HG03565 (cell line): ENCODE measurements around the gene CEMIP.

ENCODE experiments used
- ATAC-seq: cut with Tn5 transposase; IDR thresholded peaks from one replicate; pipeline ENCODE4 v1.9.1; 2021; ENCODE audit warnings: mild to moderate bottlenecking, moderate library complexity; ENCODE audit not compliant: unreplicated experiment

Gene CEMIP

GRCh38 chr15:80846031-80846815 is 67.1 kb downstream of the CEMIP start:
- ATAC-seq = no peak

- no peak for ATAC-seq
Observed at GRCh38 chr15:80849308-80849707, 70.1 kb downstream of the CEMIP start.

GRCh38 chr15:80850941-80851451 is 71.8 kb downstream of the CEMIP start:
- no peak for ATAC-seq

DNA sequence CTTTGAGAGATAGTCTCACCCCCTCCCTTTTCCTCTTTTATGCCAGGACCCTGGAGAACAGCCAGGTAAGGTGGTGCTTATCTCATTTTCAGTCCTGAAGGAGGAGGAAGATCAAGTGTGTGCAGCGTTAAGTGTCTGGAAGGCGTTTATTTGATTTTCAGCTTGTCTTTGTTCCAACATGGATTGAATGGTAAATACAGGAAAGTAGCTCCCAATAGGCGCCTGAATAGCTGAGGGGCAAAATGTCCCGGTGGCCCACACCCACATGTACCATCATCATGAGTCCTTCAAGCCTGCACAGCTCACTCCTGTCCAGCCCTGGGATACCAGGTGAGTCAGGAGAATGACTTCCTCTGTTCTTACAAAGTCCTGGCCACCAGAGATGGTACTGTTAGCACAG is 73.5 kb downstream of the CEMIP start:
- no peak for ATAC-seq

- ATAC-seq = no peak
Observed at GRCh38 chr15:80854104-80854503, 74.9 kb downstream of the CEMIP start.

GRCh38 chr15:80855206-80855605 is 76.0 kb downstream of the CEMIP start:
- no peak for ATAC-seq

DNA sequence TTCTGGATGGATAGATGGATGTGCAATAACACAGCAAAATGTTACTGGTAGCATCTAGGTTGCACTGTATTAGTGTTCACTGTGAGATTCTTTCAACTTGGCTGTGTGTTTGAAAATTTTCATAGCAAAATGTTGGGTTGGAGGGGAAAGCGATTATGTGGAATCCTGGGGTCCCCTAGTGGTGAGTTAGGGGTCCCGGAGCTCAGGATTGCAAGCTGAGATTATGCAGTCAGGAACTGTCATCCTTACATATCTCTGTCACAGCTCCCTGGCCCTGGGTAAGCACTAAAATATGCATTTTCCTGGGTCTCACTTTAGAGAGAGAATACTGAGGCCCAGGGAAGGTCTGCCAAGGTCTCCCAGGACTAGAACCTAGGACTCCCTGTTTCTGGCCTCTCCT is 77.2 kb downstream of the CEMIP start:
- no peak for ATAC-seq

- ATAC-seq = no peak
Observed at GRCh38 chr15:80856809-80857377, 77.7 kb downstream of the CEMIP start.

GRCh38 chr15:80861731-80862170 is 82.6 kb downstream of the CEMIP start:
- no peak for ATAC-seq

DNA sequence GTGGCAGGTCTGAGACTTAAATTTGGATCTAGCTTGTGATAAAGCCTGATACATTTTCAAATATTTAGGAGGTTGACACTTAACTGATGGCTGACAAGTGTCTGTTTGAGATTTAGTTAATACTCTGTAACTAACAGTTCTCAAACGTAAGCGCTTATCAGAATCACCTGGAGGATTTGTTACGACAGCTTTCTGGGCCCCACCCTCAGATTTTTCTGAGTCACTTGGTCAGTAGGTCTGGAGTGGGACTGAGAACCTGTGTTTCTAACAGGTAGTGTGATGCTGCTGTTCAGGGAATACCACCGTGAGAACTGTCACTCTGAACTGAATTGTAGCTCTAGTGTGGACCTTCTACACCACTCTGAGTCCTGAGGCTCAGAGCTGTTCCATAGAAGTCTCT is 85.5 kb downstream of the CEMIP start:
- ATAC-seq = no peak

GRCh38 chr15:80866936-80867335 is 87.8 kb downstream of the CEMIP start:
- no peak for ATAC-seq

DNA sequence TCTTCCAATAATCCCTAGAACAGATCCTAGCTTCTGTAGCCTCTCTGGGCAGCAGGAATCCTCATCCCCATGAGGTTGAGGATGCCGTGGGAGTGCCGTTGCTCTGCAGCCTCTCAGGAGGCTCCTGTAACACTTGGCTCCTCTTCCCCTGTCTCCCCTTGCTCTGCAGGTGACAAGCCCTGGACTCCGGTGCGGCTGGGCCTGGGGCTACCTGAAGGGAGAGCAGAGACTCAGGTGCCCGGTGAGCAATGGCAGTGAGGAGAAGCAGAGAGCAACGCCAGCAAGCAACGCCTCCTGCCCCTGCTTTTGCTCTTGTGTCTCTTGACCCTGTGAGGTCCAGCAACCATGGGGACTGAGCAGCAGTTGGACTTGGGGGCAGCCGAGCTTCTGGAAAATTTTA is 91.2 kb downstream of the CEMIP start:
- no peak for ATAC-seq

DNA sequence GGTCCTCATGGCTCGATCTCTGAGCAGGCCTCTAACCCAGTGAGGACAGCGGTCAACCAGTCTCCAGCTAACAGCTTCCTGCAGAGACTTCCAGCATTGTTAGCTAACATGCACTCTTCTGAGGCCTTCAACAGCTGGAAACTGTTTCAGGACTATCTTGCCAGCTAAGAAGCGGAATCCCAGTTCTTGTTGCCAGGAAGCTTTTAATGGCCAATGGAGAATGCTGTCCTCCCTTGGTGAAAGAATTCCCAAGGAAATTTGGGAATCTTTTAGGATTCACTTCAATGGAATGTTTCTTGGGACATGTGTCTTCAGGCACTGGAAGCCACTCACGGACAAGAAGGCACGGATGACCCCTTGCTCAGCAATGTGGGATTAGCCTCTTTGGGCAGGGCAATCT is 91.7 kb downstream of the CEMIP start:
- no peak for ATAC-seq

GRCh38 chr15:80871858-80872257 is 92.7 kb downstream of the CEMIP start:
- no peak for ATAC-seq

- ATAC-seq = no peak
Observed at GRCh38 chr15:80873366-80873952, 94.3 kb downstream of the CEMIP start.

DNA sequence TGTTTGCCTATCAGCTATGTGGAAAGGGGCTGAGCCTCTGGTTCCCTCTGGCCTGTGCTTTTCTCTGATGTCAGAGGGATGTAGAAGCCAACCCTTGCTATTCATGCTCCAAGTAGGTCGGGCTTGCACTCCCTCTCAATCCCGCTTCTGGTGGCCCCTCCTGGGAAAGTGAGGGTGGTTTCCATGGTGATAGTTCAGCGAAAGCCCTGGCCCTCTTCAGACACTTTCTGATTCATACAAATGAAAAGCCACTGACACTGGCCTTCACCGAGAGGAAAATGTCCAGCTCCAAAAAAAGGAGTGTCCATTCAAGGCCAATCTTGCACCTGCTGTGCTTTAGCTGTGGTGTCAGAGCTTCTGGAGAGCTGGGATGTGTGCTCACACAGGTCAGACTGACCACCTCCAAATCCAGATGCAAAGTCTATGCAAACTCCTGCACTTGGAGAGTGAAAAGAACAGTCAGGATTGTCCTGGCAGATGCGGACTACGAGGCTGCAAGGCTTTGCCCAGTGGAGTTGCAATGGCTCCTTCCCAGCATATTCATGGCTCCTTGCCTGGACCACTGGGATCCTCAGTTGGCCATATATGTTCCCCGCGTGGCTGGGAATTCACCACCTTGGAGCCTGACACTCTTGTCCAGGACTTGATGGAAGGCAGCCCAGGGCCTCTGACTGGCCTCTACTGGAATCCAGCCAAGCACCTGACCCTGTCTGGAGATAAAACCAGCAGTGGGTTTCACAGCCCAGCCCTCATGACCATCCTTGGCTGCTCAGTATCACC is 96.6 kb downstream of the CEMIP start:
- no peak for ATAC-seq

DNA sequence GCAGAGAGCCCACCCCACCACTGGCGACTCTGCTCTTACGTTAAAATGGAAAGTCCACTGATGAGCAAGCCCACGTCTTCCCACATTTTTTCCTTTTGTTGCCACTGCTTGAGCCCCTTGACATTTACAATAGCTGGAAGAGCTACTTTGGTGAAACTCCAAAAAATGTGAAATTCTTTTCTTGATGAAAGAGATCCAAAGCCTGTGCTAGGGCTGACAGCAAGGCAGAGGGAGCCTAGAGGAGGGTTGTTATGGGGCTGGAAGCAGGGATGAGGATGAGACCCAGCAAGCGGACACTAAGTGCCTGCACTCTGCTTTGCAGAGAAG is 97.1 kb downstream of the CEMIP start:
- ATAC-seq = no peak

DNA sequence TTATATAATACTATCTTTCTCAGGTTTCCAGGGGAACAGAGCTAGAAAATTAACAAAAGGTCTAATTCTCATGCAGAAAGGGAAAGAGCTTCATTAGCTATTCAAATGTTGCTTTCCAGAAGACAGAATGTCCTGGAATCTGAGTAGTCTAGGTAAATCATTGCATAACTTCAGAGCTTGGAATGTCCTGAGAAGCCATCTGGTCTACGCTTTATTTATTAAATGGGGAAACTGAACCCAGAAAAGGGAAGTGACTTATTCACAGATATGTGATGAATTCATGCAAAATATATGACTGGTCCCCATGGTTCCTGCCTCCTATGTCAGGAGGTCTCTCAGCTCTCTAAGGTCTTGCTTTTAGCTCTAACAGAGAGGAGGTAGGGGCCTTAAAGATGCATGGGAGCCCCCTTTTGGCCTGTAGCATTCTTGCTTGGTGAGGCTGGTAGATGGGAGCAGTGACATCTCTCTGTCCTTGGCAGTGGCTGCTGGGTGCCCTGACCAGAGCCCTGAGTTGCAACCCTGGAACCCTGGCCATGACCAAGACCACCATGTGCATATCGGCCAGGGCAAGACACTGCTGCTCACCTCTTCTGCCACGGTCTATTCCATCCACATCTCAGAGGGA is 99.2 kb downstream of the CEMIP start:
- ATAC-seq = no peak

- no peak for ATAC-seq
Observed at GRCh38 chr15:80878867-80879250, 99.7 kb downstream of the CEMIP start.

DNA sequence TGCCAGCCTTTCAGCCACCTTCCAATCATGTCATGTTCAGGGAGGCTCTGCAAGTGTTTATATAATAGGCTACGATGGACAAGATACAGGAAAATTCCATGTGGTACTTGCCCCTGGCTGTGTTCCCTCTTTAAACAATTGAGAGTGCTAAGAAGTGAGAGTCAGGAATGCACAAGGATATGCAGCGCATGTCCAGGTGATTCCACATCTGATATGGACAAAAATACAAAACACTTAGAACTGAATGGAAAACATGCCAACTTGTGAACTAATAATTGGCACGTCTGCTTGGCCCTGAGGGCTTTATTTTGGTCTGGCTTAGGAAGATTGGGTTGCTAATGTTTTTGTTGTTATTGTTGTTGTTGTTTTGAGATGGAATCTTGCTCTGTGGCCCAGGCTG is 100.9 kb downstream of the CEMIP start:
- ATAC-seq = no peak

DNA sequence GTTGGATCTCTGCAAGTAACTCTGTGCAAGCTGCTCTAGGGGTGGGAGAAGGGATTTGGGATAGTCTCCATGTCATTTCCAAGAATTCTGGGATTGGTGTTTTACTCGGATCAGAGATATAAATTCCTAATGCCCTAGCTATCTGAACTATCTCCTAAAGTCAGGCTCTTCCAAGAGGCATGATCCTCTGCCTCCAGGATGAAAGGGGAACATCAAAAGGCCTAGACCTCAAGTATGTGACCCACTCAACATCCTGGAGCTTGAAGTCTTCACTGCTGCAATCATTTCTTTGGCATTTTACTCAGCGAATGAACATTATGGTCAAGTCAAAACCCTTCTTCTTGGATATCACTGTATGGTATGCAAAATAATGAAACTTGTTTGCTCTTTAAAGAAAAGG is 104.5 kb downstream of the CEMIP start:
- no peak for ATAC-seq
